SK-N-SH (cell line): ENCODE results near the gene COL25A1. TPM values are rescaled to one million over a fixed set of nuclear protein-coding genes. Genes with fewer than 3 reads are reported as not detected.

Source experiments
- CTCF ChIA-PET: fragments of 300-600, 350-600 bp; formaldehyde crosslinking; extraction: SDS; loops from one replicate; lab custom pipeline; 2021; lab: Yijun Ruan, JAX
- POLR2A ChIA-PET: fragments of 350-600 bp; sonication (Branson Sonifier 250); formaldehyde crosslinking; extraction: SDS; loops from one replicate; lab custom pipeline; 2020; ENCODE audit warnings: antibody characterized with exemption, inconsistent platforms; lab: Yijun Ruan, JAX
- DNase-seq: peaks from one replicate; pipeline ENCODE4 v3.0.0; 2012
- H2AFZ ChIP-seq: fragments of 200-600 bp; sonication (generic); 2 replicates; pipeline ENCODE4 v1.8.1; 2016; ENCODE audit warnings: antibody characterized with exemption, mild to moderate bottlenecking, low read depth
- H3F3A ChIP-seq: fragments of 200-600 bp; sonication (generic); replicated peaks from 2 replicates; pipeline ENCODE3; 2016; ENCODE audit warnings: antibody characterized with exemption, mild to moderate bottlenecking; ENCODE audit not compliant: insufficient read depth
- H3K27ac ChIP-seq, 2 experiments: fragments of 200-500 bp in 1 of 2; fragments of 200-600 bp in 1 of 2; sonication (Bioruptor generic) in 1 of 2; sonication (generic), shearing (Covaris generic) in 1 of 2; 2 replicates each; pipeline versions ENCODE4 v1.5.1 to v1.6.1; 2014 to 2016; ENCODE audit warnings: low read depth in 2 of 2, inconsistent platforms in 1 of 2, low read length in 1 of 2, mild to moderate bottlenecking in 1 of 2, mixed read lengths in 1 of 2
- H3K27me3 ChIP-seq: fragments of 200-600 bp; sonication (generic), shearing (Covaris generic); 2 replicates; pipeline ENCODE4 v1.6.1; 2016; ENCODE audit warnings: mixed run types; ENCODE audit not compliant: insufficient read depth
- H3K36me3 ChIP-seq, 2 experiments: fragments of 200-500 bp in 1 of 2; fragments of 200-600 bp in 1 of 2; sonication (Bioruptor generic) in 1 of 2; sonication (generic) in 1 of 2; replicated peaks in 1 of 2; 2 replicates each; pipeline versions ENCODE3 to v1.5.1; 2014 to 2016; ENCODE audit warnings: low read length in 1 of 2, mild to moderate bottlenecking in 1 of 2; ENCODE audit not compliant: insufficient read depth in 2 of 2, control insufficient read depth in 1 of 2
- H3K4me1 ChIP-seq, 2 experiments: fragments of 200-500 bp in 1 of 2; fragments of 200-600 bp in 1 of 2; sonication (Bioruptor generic) in 1 of 2; sonication (generic), shearing (Covaris generic) in 1 of 2; 2 replicates each; pipeline versions ENCODE4 v1.5.1 to v1.6.1; 2014 to 2016; ENCODE audit warnings: low read depth in 1 of 2, low read length in 1 of 2, mixed run types in 1 of 2; ENCODE audit not compliant: insufficient read depth in 2 of 2, control insufficient read depth in 1 of 2
- H3K4me2 ChIP-seq: fragments of 200-600 bp; sonication (generic), shearing (Covaris generic); 2 replicates; pipeline ENCODE4 v1.6.1; 2017; ENCODE audit warnings: mixed run types
- H3K4me3 ChIP-seq, 2 experiments: fragments of 200-500 bp in 1 of 2; fragments of 200-600 bp in 1 of 2; sonication (Bioruptor generic) in 1 of 2; sonication (generic), shearing (Covaris generic) in 1 of 2; 2 replicates each; pipeline versions ENCODE4 v1.5.1 to v1.8.1; 2014 to 2016; ENCODE audit warnings: low read depth in 2 of 2, inconsistent platforms in 1 of 2, low read length in 1 of 2, mild to moderate bottlenecking in 1 of 2, mixed read lengths in 1 of 2, moderate library complexity in 1 of 2
- H3K79me2 ChIP-seq: fragments of 200-600 bp; sonication (generic); 2 replicates; pipeline ENCODE4 v1.8.1; 2017; ENCODE audit warnings: mild to moderate bottlenecking; ENCODE audit not compliant: insufficient read depth
- H3K9ac ChIP-seq: fragments of 200-600 bp; sonication (generic); 2 replicates; pipeline ENCODE4 v1.6.1; 2017; ENCODE audit warnings: mixed run types
- H3K9me2 ChIP-seq: fragments of 200-600 bp; sonication (generic); 2 replicates; pipeline ENCODE4 v1.6.1; 2017; ENCODE audit warnings: mixed run types
- H3K9me3 ChIP-seq: fragments of 200-600 bp; sonication (generic); 2 replicates; pipeline ENCODE4 v1.6.1; 2017; ENCODE audit warnings: mixed run types, mild to moderate bottlenecking, moderate library complexity
- H4K20me1 ChIP-seq: fragments of 200-600 bp; sonication (generic); 2 replicates; pipeline ENCODE4 v1.6.1; 2017; ENCODE audit warnings: mild to moderate bottlenecking, mixed run types; ENCODE audit not compliant: insufficient read depth
- EP300 ChIP-seq, 2 experiments: IDR thresholded peaks; 2 replicates each; pipeline versions ENCODE4 v1.4.0 to v1.6.1; 2012; ENCODE audit warnings: borderline replicate concordance in 1 of 2, low read depth in 1 of 2, low read length in 1 of 2
- EZH2phosphoT487 ChIP-seq: fragments of 200-600 bp; sonication (generic); IDR thresholded peaks from 2 replicates; pipeline ENCODE4 v1.6.1; 2017; ENCODE audit warnings: low read depth, mixed run types, mild to moderate bottlenecking, antibody characterized with exemption, moderate library complexity, borderline replicate concordance
- FOXJ3 ChIP-seq: sonication (generic); formaldehyde crosslinking; IDR thresholded peaks from 2 replicates; pipeline ENCODE4 v1.5.1; 2020; ENCODE audit warnings: mild to moderate bottlenecking, missing genetic modification reagents
- GATA2 ChIP-seq: sonication (generic); formaldehyde crosslinking; IDR thresholded peaks from 2 replicates; pipeline ENCODE4 v1.5.0; 2020; ENCODE audit warnings: mild to moderate bottlenecking, missing genetic modification reagents
- JUND ChIP-seq: IDR thresholded peaks from 2 replicates; pipeline ENCODE4 v1.4.0; 2012
- MAX ChIP-seq: IDR thresholded peaks from 2 replicates; pipeline ENCODE4 v1.4.0; 2012; ENCODE audit warnings: low read depth
- MXI1 ChIP-seq: IDR thresholded peaks from 2 replicates; pipeline ENCODE4 v1.6.1; 2012; ENCODE audit warnings: mild to moderate bottlenecking, low read depth, low read length, improper control_type of control experiment
- NFIC ChIP-seq: IDR thresholded peaks from 2 replicates; pipeline ENCODE4 v1.4.0; 2012; ENCODE audit warnings: borderline replicate concordance
- NRF1 ChIP-seq: IDR thresholded peaks from 2 replicates; pipeline ENCODE4 v1.6.1; 2012; ENCODE audit warnings: low read depth, mild to moderate bottlenecking, low read length
- PBX3 ChIP-seq: IDR thresholded peaks from 2 replicates; pipeline ENCODE4; 2012
- POLR2AphosphoS5 ChIP-seq: IDR thresholded peaks from 2 replicates; pipeline ENCODE4 v1.6.1; 2012; ENCODE audit warnings: low read depth, low read length
- REST ChIP-seq: IDR thresholded peaks from 2 replicates; pipeline ENCODE4 v1.6.1; 2012; ENCODE audit warnings: mild to moderate bottlenecking, low read depth, low read length, moderate library complexity
- RFX5 ChIP-seq: IDR thresholded peaks from 2 replicates; pipeline ENCODE4 v1.6.1; 2012; ENCODE audit warnings: mild to moderate bottlenecking, improper control_type of control experiment, low read length
- RXRA ChIP-seq: IDR thresholded peaks from 2 replicates; pipeline ENCODE4 v1.4.0; 2012; ENCODE audit warnings: low read depth, mild to moderate bottlenecking, borderline replicate concordance
- SIN3A ChIP-seq: IDR thresholded peaks from 2 replicates; pipeline ENCODE4 v1.6.1; 2012; ENCODE audit warnings: low read depth, mild to moderate bottlenecking, low read length, moderate library complexity, borderline replicate concordance
- TEAD4 ChIP-seq: IDR thresholded peaks from 2 replicates; pipeline ENCODE4 v1.4.0; 2012; ENCODE audit warnings: mild to moderate bottlenecking, borderline replicate concordance; ENCODE audit not compliant: insufficient read depth
- USF1 ChIP-seq: IDR thresholded peaks from 2 replicates; pipeline ENCODE4 v1.4.0; 2012; ENCODE audit warnings: low read depth, borderline replicate concordance
- polyA plus RNA-seq, 3 experiments: library from polyadenylated mRNA; depleted of rRNA; stranded (reverse); fragments of >200 nt; gene quantifications; 2 replicates each; pipeline ENCODE4 v1.2.3, GENCODE V29; 2012

The COL25A1 gene
- polyA plus RNA-seq, 1 of the 3 experiments (the other 2 are of a cell fraction) = not detected

- H3K36me3 ChIP-seq = no peaks in the 10 kb centered on the region
- no peak overlapping the region for H3K4me2 ChIP-seq
- H3K9me2 ChIP-seq = no peaks in the 10 kb centered on the region
- H2AFZ ChIP-seq = no peak overlapping the region
- no peak overlapping the region for H3K4me3 ChIP-seq
- no peaks in the 10 kb centered on the region for H3K79me2 ChIP-seq
- no peaks in the 10 kb centered on the region for H3K9me3 ChIP-seq
- no peaks in the 10 kb centered on the region for H3K27me3 ChIP-seq
- POLR2A ChIA-PET = no interaction called here
- DNase-seq = no peak
- H3K4me1 ChIP-seq = no peaks in the 10 kb centered on the region; a peak in 1 of 4 replicates
- TF ChIP-seq JUND = no peak
- TF ChIP-seq USF1 = no peak
- TF ChIP-seq REST = no peak
- no peak for TF ChIP-seq MAX
- no peak for TF ChIP-seq FOXJ3 (CRISPR knock-in tag)
- TF ChIP-seq PBX3 = no peak
- TF ChIP-seq NFIC = no peak
- no peak for TF ChIP-seq SIN3A
- no peak for TF ChIP-seq EZH2phosphoT487
- no peak for TF ChIP-seq NRF1
- TF ChIP-seq TEAD4 = no peak
- no peak for TF ChIP-seq RFX5
- no peak for TF ChIP-seq RXRA
- TF ChIP-seq MXI1 = no peak
- TF ChIP-seq POLR2AphosphoS5 = no peak
- TF ChIP-seq GATA2 = no peak
- TF ChIP-seq EP300 (IDR thresholded peaks at IDR 0.05; ENCODE audit: borderline replicate concordance in 1 of 2, low read depth in 1 of 2, low read length in 1 of 2) = no peak
- no peak overlapping the region for H3K27ac ChIP-seq
- H4K20me1 ChIP-seq = no peaks in the 10 kb centered on the region
- no peaks in the 10 kb centered on the region for H3F3A ChIP-seq
- H3K9ac ChIP-seq = no peak overlapping the region
- CTCF ChIA-PET = no interaction called here
Observed at GRCh38 chr4:109266891-109267290, 35.6 kb downstream of the COL25A1 start.
